Osteoblast (primary cell): ENCODE data around the gene LPA. TPM values are rescaled to one million over a fixed set of nuclear protein-coding genes. Genes with fewer than 3 reads are reported as not detected.
"Not testable (repeated sequence)": the region's sequence is repeated elsewhere in the genome, so short reads cannot be mapped to it uniquely, and the experiment has no call there.

Experiments used
- DNase-seq: peaks from one replicate; pipeline ENCODE4 v3.0.0; 2011; ENCODE audit warnings: low spot score, mixed read lengths; ENCODE audit not compliant: insufficient read length; ENCODE audit errors: missing footprints
- H2AFZ ChIP-seq: 2 replicates; pipeline ENCODE4 v1.6.0; 2011; ENCODE audit warnings: mild to moderate bottlenecking, low read length
- H3K27ac ChIP-seq: 2 replicates; pipeline ENCODE4 v1.5.1; 2011; ENCODE audit warnings: mild to moderate bottlenecking, low read depth, low read length, moderate library complexity
- H3K27me3 ChIP-seq: 2 replicates; pipeline ENCODE4 v1.6.0; 2012; ENCODE audit warnings: mild to moderate bottlenecking, control low read depth, inconsistent platforms, low read length, moderate library complexity; ENCODE audit not compliant: insufficient read depth
- H3K36me3 ChIP-seq: 2 replicates; pipeline ENCODE4 v1.5.1; 2011; ENCODE audit warnings: mild to moderate bottlenecking, low read length, control low read depth, moderate library complexity; ENCODE audit not compliant: insufficient read depth
- H3K4me1 ChIP-seq: 2 replicates; pipeline ENCODE4 v1.5.1; 2011; ENCODE audit warnings: mild to moderate bottlenecking, low read length, control low read depth, moderate library complexity; ENCODE audit not compliant: insufficient read depth
- H3K4me2 ChIP-seq: 2 replicates; pipeline ENCODE4 v1.6.0; 2011; ENCODE audit warnings: mild to moderate bottlenecking, low read length; ENCODE audit not compliant: insufficient read depth
- H3K4me3 ChIP-seq: fragments of 200-600 bp; sonication (generic); 3 replicates; pipeline ENCODE4 v1.5.1; 2012; ENCODE audit warnings: mild to moderate bottlenecking, low read length, inconsistent platforms; ENCODE audit not compliant: insufficient read depth
- H3K79me2 ChIP-seq: 2 replicates; pipeline ENCODE4 v1.6.0; 2012; ENCODE audit warnings: mild to moderate bottlenecking, low read length, control low read depth, inconsistent platforms; ENCODE audit not compliant: insufficient read depth
- H3K9me3 ChIP-seq: 2 replicates; pipeline ENCODE4 v1.5.1; 2011; ENCODE audit warnings: low read depth, low read length, control low read depth
- H4K20me1 ChIP-seq: 2 replicates; pipeline ENCODE4 v1.6.0; 2012; ENCODE audit warnings: mild to moderate bottlenecking, low read length, control low read depth; ENCODE audit not compliant: insufficient read depth
- total RNA-seq: library from RNA; depleted of rRNA; stranded (reverse); fragments of >200 nt; gene quantifications from 2 replicates; pipeline ENCODE4 v1.2.3, GENCODE V29; 2012
- TF ChIP-seq, protein P1 (sequence below): IDR thresholded peaks from 2 replicates; pipeline ENCODE4 v1.5.1; 2011; ENCODE audit warnings: mild to moderate bottlenecking, low read depth, low read length, moderate library complexity; ENCODE audit errors: extremely low read depth

Gene LPA
- total RNA-seq: not detected in 2 replicates

DNA sequence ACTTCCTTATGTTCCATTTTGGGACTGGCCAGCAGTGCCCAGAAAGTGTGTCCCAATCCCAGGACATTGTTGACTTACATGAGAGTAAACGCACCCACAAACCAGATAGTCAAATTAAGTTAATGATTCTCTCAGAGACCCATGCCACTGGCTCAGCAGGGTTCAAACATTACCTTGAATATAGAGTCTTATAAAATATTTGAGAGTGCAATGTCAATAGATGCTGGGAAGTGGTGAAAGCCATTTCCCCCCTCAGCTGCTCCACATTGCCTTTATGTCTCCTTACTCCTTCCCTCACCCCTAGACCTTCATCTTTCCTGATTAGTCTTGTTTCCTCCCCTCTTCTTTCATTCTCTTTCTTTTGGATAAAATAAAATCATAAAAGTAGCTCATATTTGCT is at the start of gene LPA:
TSS of gene LPA (minus strand) at position 78 of the 400 bp plus-strand sequence. CDS start at position 17, 61 bp downstream.
- not testable (repeated sequence) for H4K20me1 ChIP-seq, H3K27ac ChIP-seq, H3K4me3 ChIP-seq, H3K9me3 ChIP-seq, H3K27me3 ChIP-seq, H2AFZ ChIP-seq, DNase-seq, H3K79me2 ChIP-seq, H3K4me1 ChIP-seq, H3K36me3 ChIP-seq, H3K4me2 ChIP-seq

GRCh38 chr6:160708993-160709392 is 44.9 kb upstream of the LPA start:
- not testable (repeated sequence) for H3K4me3 ChIP-seq, H3K27me3 ChIP-seq, H3K27ac ChIP-seq, H3K4me2 ChIP-seq, H3K4me1 ChIP-seq, H3K9me3 ChIP-seq, H4K20me1 ChIP-seq, H3K36me3 ChIP-seq, DNase-seq, H3K79me2 ChIP-seq, H2AFZ ChIP-seq

DNA sequence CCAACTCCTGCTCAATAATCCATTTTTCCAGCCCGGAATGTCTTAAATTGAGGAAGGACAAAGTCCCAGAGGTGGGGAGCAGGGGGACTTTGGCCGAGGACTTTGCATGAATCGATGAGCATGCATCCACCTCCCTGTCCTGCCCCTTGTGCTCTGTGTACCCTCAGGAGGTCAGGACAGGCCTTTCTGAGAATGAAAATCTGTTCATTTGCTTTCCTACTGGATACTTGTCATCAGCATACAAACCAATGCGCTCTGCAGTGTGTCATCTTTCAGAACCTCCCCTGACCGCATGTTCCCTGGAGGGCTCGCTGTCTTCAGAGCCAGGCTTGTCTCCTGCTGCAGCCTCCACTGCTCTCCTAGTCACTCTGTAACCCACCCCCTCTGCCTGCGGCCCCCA is 40.6 kb upstream of the LPA start:
- not testable (repeated sequence) for H3K36me3 ChIP-seq, H3K27me3 ChIP-seq, H3K9me3 ChIP-seq, H4K20me1 ChIP-seq, H3K4me3 ChIP-seq, DNase-seq, H3K27ac ChIP-seq, H3K4me1 ChIP-seq, H3K4me2 ChIP-seq, H2AFZ ChIP-seq, H3K79me2 ChIP-seq

DNA sequence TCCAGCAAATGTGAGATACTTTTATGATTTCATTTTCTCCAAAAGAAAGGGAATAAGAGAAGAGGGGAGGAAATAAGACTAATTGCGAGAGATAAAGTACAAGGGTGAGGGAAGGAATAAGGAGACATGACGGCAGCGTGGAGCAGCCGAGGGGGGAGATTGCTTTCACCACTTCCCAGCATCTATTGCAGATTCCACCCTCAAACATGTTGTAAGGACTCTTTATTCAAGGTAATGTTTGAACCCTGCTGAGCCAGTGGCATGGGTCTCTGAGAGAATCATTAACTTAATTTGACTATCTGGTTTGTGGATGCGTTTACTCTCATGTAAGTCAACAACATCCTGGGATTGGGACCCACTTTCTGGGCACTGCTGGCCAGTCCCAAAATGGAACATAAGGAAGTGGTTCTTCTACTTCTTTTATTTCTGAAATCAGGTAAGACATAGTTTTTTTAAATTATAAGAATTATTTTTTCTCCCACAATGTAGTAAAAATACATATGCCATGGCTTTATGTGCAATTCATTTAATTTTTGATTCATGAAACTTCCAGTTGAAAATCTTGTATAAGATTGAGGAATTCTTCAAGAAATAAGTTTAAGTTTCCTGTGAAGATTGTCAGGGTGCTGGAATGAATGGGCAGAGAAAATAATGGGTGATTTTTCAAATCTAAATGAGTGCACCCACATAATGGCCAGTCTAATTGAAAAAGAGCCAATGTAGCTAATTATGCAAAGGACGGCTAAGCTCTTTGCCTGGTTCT is 38.0 kb upstream of the LPA start, which contains the start of gene PLG:
TSS of gene PLG (plus strand) at position 327 of the 763 bp plus-strand sequence. CDS start at position 388, 61 bp downstream.
- not testable (repeated sequence) for H3K27ac ChIP-seq, H3K4me2 ChIP-seq, DNase-seq, H3K4me1 ChIP-seq, H3K4me3 ChIP-seq, H3K79me2 ChIP-seq, H2AFZ ChIP-seq, H4K20me1 ChIP-seq, H3K9me3 ChIP-seq, H3K27me3 ChIP-seq, H3K36me3 ChIP-seq

- no peak overlapping the region for H2AFZ ChIP-seq
- no peak overlapping the region for H3K4me3 ChIP-seq
- H3K4me1 ChIP-seq: no peaks in the 10 kb centered on the region
- H3K27me3 ChIP-seq: no peaks in the 10 kb centered on the region
- TF ChIP-seq, protein P1, sequence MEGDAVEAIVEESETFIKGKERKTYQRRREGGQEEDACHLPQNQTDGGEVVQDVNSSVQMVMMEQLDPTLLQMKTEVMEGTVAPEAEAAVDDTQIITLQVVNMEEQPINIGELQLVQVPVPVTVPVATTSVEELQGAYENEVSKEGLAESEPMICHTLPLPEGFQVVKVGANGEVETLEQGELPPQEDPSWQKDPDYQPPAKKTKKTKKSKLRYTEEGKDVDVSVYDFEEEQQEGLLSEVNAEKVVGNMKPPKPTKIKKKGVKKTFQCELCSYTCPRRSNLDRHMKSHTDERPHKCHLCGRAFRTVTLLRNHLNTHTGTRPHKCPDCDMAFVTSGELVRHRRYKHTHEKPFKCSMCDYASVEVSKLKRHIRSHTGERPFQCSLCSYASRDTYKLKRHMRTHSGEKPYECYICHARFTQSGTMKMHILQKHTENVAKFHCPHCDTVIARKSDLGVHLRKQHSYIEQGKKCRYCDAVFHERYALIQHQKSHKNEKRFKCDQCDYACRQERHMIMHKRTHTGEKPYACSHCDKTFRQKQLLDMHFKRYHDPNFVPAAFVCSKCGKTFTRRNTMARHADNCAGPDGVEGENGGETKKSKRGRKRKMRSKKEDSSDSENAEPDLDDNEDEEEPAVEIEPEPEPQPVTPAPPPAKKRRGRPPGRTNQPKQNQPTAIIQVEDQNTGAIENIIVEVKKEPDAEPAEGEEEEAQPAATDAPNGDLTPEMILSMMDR: no peak
- H3K79me2 ChIP-seq: no peaks in the 10 kb centered on the region
- DNase-seq: no peak
- no peaks in the 10 kb centered on the region for H3K36me3 ChIP-seq
- no peaks in the 10 kb centered on the region for H3K9me3 ChIP-seq
- no peak overlapping the region for H3K27ac ChIP-seq
- H4K20me1 ChIP-seq: no peaks in the 10 kb centered on the region
- no peak overlapping the region for H3K4me2 ChIP-seq
These were observed 33.8 kb upstream of the LPA start for GRCh38 chr6:160697826-160698225.

DNA sequence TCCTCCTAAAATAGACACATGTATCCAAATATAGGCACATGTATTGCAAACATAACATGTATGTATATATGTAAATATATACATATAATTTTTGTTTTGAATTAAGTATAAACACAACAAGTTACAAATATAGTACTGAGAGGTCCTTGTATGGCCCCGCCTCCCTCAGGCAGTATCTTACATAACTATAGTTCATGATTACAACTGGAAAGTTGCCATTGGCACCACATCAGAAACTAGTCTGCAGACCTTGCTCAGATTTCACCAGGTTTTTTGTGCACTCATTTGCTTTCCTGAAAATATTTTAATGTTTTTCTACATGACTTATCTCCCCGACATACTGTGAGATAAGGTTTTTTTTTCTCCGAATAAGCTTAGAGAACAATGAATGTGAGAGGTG is 32.8 kb upstream of the LPA start:
- not testable (repeated sequence) for H3K4me2 ChIP-seq, H4K20me1 ChIP-seq, H3K27me3 ChIP-seq, H3K27ac ChIP-seq, H3K36me3 ChIP-seq, H3K4me1 ChIP-seq, H3K79me2 ChIP-seq, DNase-seq, H3K4me3 ChIP-seq, H3K9me3 ChIP-seq, H2AFZ ChIP-seq

- not testable (repeated sequence) for H3K4me3 ChIP-seq, H3K27me3 ChIP-seq, DNase-seq, H3K79me2 ChIP-seq, H3K36me3 ChIP-seq, H3K27ac ChIP-seq, H3K4me1 ChIP-seq, H3K4me2 ChIP-seq, H2AFZ ChIP-seq, H3K9me3 ChIP-seq, H4K20me1 ChIP-seq
These were observed 31.5 kb upstream of the LPA start for GRCh38 chr6:160695622-160696021.

GRCh38 chr6:160695025-160695424 is 30.9 kb upstream of the LPA start:
- H3K4me3 ChIP-seq, H3K27me3 ChIP-seq, H3K79me2 ChIP-seq, H3K4me2 ChIP-seq, H3K36me3 ChIP-seq, H3K9me3 ChIP-seq, H4K20me1 ChIP-seq, H3K27ac ChIP-seq, H3K4me1 ChIP-seq, H2AFZ ChIP-seq, DNase-seq: not testable (repeated sequence)
